SH-SY5Y (cell line): ENCODE measurements around the gene GALNT18.

Experiments used
- GATA2 ChIP-seq: IDR thresholded peaks from 2 replicates; pipeline ENCODE4 v1.6.1; 2011; ENCODE audit warnings: mild to moderate bottlenecking, low read depth, low read length
- GATA3 ChIP-seq: IDR thresholded peaks from 2 replicates; pipeline ENCODE4 v1.6.1; 2011; ENCODE audit warnings: low read depth, mild to moderate bottlenecking, low read length, moderate library complexity

- no peak for TF ChIP-seq GATA2
- TF ChIP-seq GATA3 = no peak
These were observed 56.2 kb downstream of the GALNT18 start for GRCh38 chr11:11565636-11566035.
